Activated B cell treated with CpG ODN at 0.5 μM for 24 hours (primary cell): ENCODE measurements around the gene TRAPPC2. TPM values are rescaled to one million over a fixed set of nuclear protein-coding genes. Genes with fewer than 3 reads are reported as not detected.

ENCODE experiments used
- ATAC-seq: fragments of 200-7000 bp; cut with Tn5 transposase; one replicate; pipeline ENCODE4 v1.10.0; 2021; ENCODE audit warnings: low read depth, mild to moderate bottlenecking, moderate library complexity
- CTCF ChIA-PET: fragments of 350-600 bp; sonication (Branson Sonifier 250); formaldehyde crosslinking; loops from one replicate; lab custom pipeline; 2021; ENCODE audit warnings: antibody characterized with exemption; lab: Charles Lee
- POLR2A ChIA-PET: fragments of 350-600 bp; sonication (Branson Sonifier 250); formaldehyde crosslinking; loops from one replicate; lab custom pipeline; 2021; ENCODE audit warnings: antibody characterized with exemption; lab: Charles Lee
- DNase-seq: peaks from one replicate; pipeline ENCODE4 v3.0.0; 2022
- H3K27ac Mint-ChIP-seq: one replicate; pipeline ENCODE4 v1.8.0; 2020; ENCODE audit warnings: mixed read lengths
- H3K27me3 Mint-ChIP-seq: one replicate; pipeline ENCODE4 v1.8.0; 2021; ENCODE audit warnings: mixed read lengths
- H3K36me3 Mint-ChIP-seq: one replicate; pipeline ENCODE4 v1.8.0; 2021; ENCODE audit warnings: low read depth, mixed read lengths
- H3K4me1 Mint-ChIP-seq: one replicate; pipeline ENCODE4 v1.8.0; 2021; ENCODE audit warnings: mixed read lengths
- H3K4me3 Mint-ChIP-seq: one replicate; pipeline ENCODE4 v1.8.0; 2020; ENCODE audit warnings: mild to moderate bottlenecking, mixed read lengths
- H3K9me3 Mint-ChIP-seq: one replicate; pipeline ENCODE4 v1.8.0; 2020; ENCODE audit warnings: mixed read lengths
- CTCF ChIP-seq: fragments of 200-600 bp; IDR thresholded peaks from one replicate; pipeline ENCODE4 v1.8.0; 2022; ENCODE audit warnings: antibody characterized with exemption, mild to moderate bottlenecking
- intact Hi-C: fragments of 100-400 bp; cut with micrococcal nuclease; formaldehyde crosslinking; loops from one replicate; pipeline ENCODE4 v1.15.1; 2024
- total RNA-seq: library from RNA; stranded (reverse); gene quantifications from 2 replicates; pipeline ENCODE4 v1.2.3, GENCODE V29; 2022

The TRAPPC2 gene
- total RNA-seq, 1 donor from 2014 or later, result 26.7 TPM

- TF ChIP-seq CTCF, result no peak
- Mint-ChIP-seq H3K27me3 (no peaks in the 10 kb centered on the region), H3K9me3 (no peaks in the 10 kb centered on the region), H3K4me1 (peaks cover 56% of the 10 kb centered on the region), H3K27ac (peak overlapping the region; percentile 19), H3K36me3 (peaks cover 35% of the 10 kb centered on the region), H3K4me3 (no peak overlapping the region)
- ATAC-seq (no peak), DNase-seq (no peak)
- CTCF ChIA-PET, result no interaction called here
- intact Hi-C loops, result loop anchor here (2.0 kb wide), 1 partner anchor 15 kb away; no protein-coding TSS in a partner anchor
- POLR2A ChIA-PET, result interaction anchor here (1.1 kb wide), 1 partner anchor 30 kb away, joined by 3 read pairs; no protein-coding TSS in a partner anchor
These were observed 32.2 kb downstream of the TRAPPC2 start for GRCh38 chrX:13702111-13702789.

GRCh38 chrX:13700380-13700779 is 34.0 kb downstream of the TRAPPC2 start:
- ChIA-PET POLR2A (interaction anchor here (1.3 kb wide), 1 partner anchor 31 kb away, joined by 5 read pairs; no protein-coding TSS in a partner anchor), CTCF (no interaction called here)
- intact Hi-C loops, result no loop called here
- H3K9me3 Mint-ChIP-seq, result no peaks in the 10 kb centered on the region
- no peak for ATAC-seq
- peaks cover 31% of the 10 kb centered on the region for H3K36me3 Mint-ChIP-seq
- no peak overlapping the region for H3K27ac Mint-ChIP-seq
- no peak for DNase-seq
- H3K4me3 Mint-ChIP-seq, result no peak overlapping the region
- peaks cover 73% of the 10 kb centered on the region for H3K4me1 Mint-ChIP-seq
- no peak for TF ChIP-seq CTCF
- no peaks in the 10 kb centered on the region for H3K27me3 Mint-ChIP-seq

- Mint-ChIP-seq H3K4me3 (peak overlapping the region; percentile 64), H3K27me3 (no peaks in the 10 kb centered on the region), H3K4me1 (peaks cover 84% of the 10 kb centered on the region), H3K9me3 (no peaks in the 10 kb centered on the region), H3K27ac (peak overlapping the region; percentile 83), H3K36me3 (peaks cover 32% of the 10 kb centered on the region)
- DNase-seq (no peak), ATAC-seq (peak; percentile 45)
- CTCF ChIA-PET, result no interaction called here
- no peak for TF ChIP-seq CTCF
- intact Hi-C loops, result no loop called here
- POLR2A ChIA-PET, result interaction anchor here (1.1 to 5.0 kb wide), 5 partner anchors 11 to 46 kb away, joined by 5 to 47 read pairs (median 5); partner anchors contain the start of genes OFD1, TCEANC and TRAPPC2
These were observed 35.1 kb downstream of the TRAPPC2 start for GRCh38 chrX:13699183-13699826.

GRCh38 chrX:13698432-13698831 is 36.0 kb downstream of the TRAPPC2 start:
- Mint-ChIP-seq H3K27ac (peak overlapping the region; percentile 83), H3K9me3 (no peaks in the 10 kb centered on the region), H3K4me3 (peak overlapping the region; percentile 64), H3K4me1 (peaks cover 87% of the 10 kb centered on the region), H3K27me3 (no peaks in the 10 kb centered on the region), H3K36me3 (peaks cover 23% of the 10 kb centered on the region)
- intact Hi-C loops, result no loop called here
- ChIA-PET CTCF (no interaction called here), POLR2A (interaction anchor here (0.6 to 5.0 kb wide), 7 partner anchors 10 to 44 kb away, joined by 3 to 47 read pairs (median 5); partner anchors contain the start of genes OFD1 and TRAPPC2)
- TF ChIP-seq CTCF, result no peak
- no peak for ATAC-seq
- DNase-seq, result no peak

GRCh38 chrX:13697976-13698375 is 36.4 kb downstream of the TRAPPC2 start:
- ATAC-seq (peak; percentile 28), DNase-seq (no peak)
- Mint-ChIP-seq H3K36me3 (peaks cover 22% of the 10 kb centered on the region), H3K4me1 (peaks cover 88% of the 10 kb centered on the region), H3K27ac (peak overlapping the region; percentile 83), H3K9me3 (no peaks in the 10 kb centered on the region), H3K27me3 (no peaks in the 10 kb centered on the region), H3K4me3 (peak overlapping the region; percentile 64)
- intact Hi-C loops, result loop anchor here (1.0 kb wide), 2 partner anchors 9 to 36 kb away; partner anchors contain the start of genes OFD1, RAB9A and TRAPPC2
- ChIA-PET POLR2A (interaction anchor here (0.6 to 5.0 kb wide), 9 partner anchors 10 to 332 kb away, joined by 3 to 47 read pairs (median 3); partner anchors contain the start of genes GEMIN8, OFD1, TCEANC and TRAPPC2), CTCF (no interaction called here)
- no peak for TF ChIP-seq CTCF
